NCI-H187 treated with DMSO at 0.1 percent for 48 hours (cell line): Measurements from ENCODE around the gene ACTN4.

Experiments
- DNase-seq: peaks from one replicate; lab custom pipeline; 2025; lab: John Stamatoyannopoulos, UW

ACTN4 gene

GRCh38 chr19:38709671-38710415, 62.4 kb downstream of the ACTN4 start:
- DNase-seq: no peak

- no peak for DNase-seq
Observed at GRCh38 chr19:38710416-38710702, 62.9 kb downstream of the ACTN4 start.

GRCh38 chr19:38710928-38711725, 63.7 kb downstream of the ACTN4 start:
- DNase-seq: no peak

GRCh38 chr19:38711726-38712153, 64.3 kb downstream of the ACTN4 start:
- no peak for DNase-seq

GRCh38 chr19:38712161-38712748, 64.8 kb downstream of the ACTN4 start:
- no peak for DNase-seq

GRCh38 chr19:38713227-38713649, 65.8 kb downstream of the ACTN4 start:
- DNase-seq: no peak

- no peak for DNase-seq
Observed at GRCh38 chr19:38713865-38714264, 66.4 kb downstream of the ACTN4 start.

GRCh38 chr19:38714354-38714778, 66.9 kb downstream of the ACTN4 start:
- DNase-seq: no peak

- DNase-seq: no peak
Observed at GRCh38 chr19:38715555-38715954, 68.1 kb downstream of the ACTN4 start.

GRCh38 chr19:38717051-38717450, 69.6 kb downstream of the ACTN4 start:
- no peak for DNase-seq

- DNase-seq: no peak
Observed at GRCh38 chr19:38717855-38718254, 70.4 kb downstream of the ACTN4 start.

GRCh38 chr19:38718747-38719543, 71.5 kb downstream of the ACTN4 start:
- DNase-seq: no peak

GRCh38 chr19:38719761-38720558, 72.5 kb downstream of the ACTN4 start:
- DNase-seq: no peak

- no peak for DNase-seq
Observed at GRCh38 chr19:38720559-38721236, 73.2 kb downstream of the ACTN4 start.

GRCh38 chr19:38721496-38721895, 74.0 kb downstream of the ACTN4 start:
- DNase-seq: no peak

GRCh38 chr19:38721979-38722773, 74.7 kb downstream of the ACTN4 start:
- DNase-seq: no peak

- no peak for DNase-seq
Observed at GRCh38 chr19:38722947-38723605, 75.6 kb downstream of the ACTN4 start.

- DNase-seq: no peak
Observed at GRCh38 chr19:38723606-38723965, 76.1 kb downstream of the ACTN4 start.

- DNase-seq: no peak
Observed at GRCh38 chr19:38723990-38724854, 76.8 kb downstream of the ACTN4 start.
